Activated gamma-delta T cell treated with anti-CD3 and anti-CD28 coated beads, Interleukin-2, amount 50 U/mL, for 16 hours (primary cell): ENCODE data around the gene EYS.
"Not testable (repeated sequence)": the region's sequence is repeated elsewhere in the genome, so short reads cannot be mapped to it uniquely, and the experiment has no call there.

Source experiments
- DNase-seq: peaks from one replicate; pipeline ENCODE4 v3.0.0-alpha.2; 2020; ENCODE audit warnings: low read depth

EYS gene

GRCh38 chr6:64037427-64037826 lies 1669.6 kb downstream of the EYS start:
- no peak for DNase-seq

DNA sequence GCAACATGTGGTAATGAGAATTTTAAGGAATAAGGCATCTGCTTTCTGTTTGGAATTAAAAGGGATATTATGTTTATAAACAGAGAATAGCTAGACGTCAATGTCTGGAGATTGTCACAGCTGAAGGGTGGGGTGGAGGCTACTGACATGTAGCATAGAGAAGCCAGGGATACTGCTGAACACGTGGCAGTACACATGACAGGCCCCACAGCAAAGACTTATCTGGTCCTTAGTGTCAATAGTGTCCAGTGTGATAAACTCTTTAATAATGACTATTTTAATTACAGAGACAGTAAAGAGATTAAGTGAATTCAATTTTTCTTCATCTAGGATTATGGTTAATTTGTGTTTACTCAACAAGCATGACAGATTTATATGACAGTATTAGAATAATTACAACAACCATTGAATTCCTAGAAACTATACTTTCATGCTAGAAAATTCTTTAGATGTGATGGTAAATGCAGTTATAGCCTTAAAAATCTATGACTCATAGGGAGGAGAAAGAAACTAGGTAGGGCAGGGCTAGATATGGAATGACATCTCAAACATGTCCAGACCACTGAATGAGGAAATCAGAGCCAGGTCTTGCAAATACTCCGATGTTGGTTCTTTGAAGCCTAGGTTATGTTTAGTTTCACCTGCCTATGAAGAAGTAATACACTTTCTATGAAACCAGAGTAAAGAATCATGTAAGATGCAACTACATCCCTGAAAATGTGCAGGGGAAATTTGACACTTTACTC lies 1671.9 kb downstream of the EYS start:
- no peak for DNase-seq

GRCh38 chr6:64034291-64034690 lies 1672.7 kb downstream of the EYS start:
- no peak for DNase-seq

DNA sequence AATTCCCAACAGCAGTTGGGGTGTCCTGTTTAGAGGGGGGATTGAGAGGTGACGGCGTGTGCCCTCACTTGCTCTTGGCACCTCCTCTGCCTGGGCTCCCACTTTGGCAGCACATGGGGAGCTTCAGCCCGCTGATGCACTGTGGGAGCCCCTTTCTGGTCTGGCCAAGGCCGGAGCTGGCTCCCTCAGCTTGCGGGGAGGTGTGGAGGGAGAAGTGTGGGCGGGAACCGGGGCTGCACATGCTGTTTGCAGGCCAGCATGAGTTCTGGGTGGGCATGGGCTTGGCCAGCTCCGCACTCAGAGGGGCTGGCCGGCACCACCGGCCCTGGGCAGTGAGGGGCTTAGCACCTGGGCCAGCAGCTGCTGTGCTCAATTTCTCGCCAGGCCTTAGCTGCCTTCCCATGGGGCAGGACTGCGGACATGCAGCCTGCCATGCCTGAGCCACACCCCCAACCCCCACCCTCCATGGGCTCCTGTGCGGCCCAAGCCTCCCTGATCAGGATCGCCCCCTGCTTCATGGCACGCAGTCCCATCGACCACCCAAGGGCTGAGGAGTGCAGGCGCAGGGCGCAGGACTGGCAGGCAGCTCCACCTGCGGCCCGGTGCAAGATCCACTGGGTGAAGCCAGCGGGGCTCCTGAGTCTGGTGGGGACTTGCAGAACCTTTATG lies 1675.9 kb downstream of the EYS start:
- DNase-seq, result not testable (repeated sequence)

GRCh38 chr6:64023693-64024092 lies 1683.3 kb downstream of the EYS start:
- DNase-seq, result no peak

GRCh38 chr6:64014595-64014994 lies 1692.4 kb downstream of the EYS start:
- no peak for DNase-seq

DNA sequence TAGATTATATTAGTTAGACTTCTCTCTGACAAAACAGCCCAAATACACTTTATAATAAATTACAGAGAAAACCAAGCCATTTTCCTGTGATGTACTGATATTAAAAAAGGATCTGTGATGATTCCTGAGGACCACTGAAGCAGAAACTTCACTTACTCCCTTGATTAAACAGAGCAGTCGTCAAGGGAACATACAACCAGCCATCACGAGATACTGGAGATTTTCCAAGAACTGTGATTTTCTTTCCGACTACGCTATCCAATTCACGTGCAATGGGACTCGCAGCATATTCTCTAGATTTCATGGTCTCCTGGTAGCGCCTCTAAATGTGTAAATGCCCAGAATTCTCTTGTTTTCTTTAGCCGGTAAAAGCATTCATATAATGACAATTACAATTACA lies 1694.0 kb downstream of the EYS start:
- DNase-seq, result no peak

GRCh38 chr6:64012351-64013001 lies 1694.5 kb downstream of the EYS start:
- DNase-seq, result no peak

- DNase-seq, result no peak
Measured at GRCh38 chr6:64010666-64011065, 1696.4 kb downstream of the EYS start.

GRCh38 chr6:64010010-64010409 lies 1697.0 kb downstream of the EYS start:
- DNase-seq, result no peak

DNA sequence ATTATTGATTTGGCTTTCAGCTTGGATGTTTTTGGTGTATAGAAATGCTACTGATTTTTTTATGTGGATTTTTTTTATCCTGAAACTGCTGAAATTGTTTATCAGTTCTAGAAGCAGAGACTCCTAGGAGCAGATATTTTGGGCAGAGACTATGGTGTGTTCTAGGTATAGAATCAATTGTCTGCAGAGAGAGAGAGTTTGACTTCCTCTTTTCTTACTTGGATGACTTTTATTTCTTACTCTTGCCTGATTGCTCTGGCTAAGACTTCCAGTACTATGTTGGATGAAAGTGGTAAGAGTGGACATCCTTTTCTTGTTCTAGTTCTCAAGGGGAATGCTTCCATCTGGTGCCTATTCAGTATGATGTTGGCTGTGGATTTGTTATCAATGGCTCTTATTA lies 1700.8 kb downstream of the EYS start:
- no peak for DNase-seq

DNA sequence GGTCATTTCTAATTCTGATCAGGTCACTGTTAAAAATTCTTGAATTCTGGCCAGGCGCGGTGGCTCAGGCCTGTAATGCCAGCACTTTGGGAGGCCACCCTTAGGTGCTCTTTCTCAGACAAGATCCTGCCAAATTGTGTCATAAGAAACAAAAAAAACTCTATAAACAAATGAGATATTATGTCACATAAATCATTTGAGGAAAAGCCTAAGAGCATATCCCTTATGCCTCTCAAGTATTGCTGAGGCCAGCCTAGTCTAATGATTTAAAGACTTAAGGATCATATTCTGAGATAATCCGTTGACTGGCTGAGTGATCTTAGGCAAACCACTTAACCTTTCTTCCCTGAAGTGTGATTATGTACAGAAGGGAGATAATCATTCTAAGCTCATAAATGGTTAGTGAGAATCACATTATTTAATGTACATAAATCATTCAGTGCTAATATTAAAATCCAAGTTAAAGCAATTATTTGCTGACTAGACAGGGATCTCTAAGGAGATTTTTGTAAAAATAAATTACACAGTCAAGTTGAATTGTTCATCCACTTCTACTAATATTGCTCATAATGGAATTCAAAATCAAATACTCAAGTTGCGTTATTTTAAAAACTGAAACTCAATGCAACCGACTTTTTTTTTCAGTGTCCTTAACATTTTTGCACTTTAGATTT lies 1706.1 kb downstream of the EYS start:
- DNase-seq, result no peak

DNA sequence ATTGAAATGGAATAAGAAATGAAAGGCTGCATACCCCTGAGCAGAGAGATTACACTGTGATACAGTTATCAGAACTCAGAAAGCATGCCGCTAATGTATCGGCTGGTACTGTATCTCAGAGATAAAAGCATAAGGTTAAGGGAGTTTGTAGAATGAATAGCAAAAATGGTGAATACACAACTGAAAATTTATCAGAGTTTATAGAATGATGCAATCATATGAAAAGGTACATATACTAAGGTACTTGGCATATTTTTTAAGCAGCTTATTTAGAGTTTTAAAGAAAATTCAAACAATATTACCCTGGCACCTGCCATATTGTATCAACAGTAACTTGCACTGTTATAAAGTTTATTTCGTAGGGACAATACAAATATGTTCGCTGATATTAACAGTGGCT lies 1707.4 kb downstream of the EYS start:
- no peak for DNase-seq

DNA sequence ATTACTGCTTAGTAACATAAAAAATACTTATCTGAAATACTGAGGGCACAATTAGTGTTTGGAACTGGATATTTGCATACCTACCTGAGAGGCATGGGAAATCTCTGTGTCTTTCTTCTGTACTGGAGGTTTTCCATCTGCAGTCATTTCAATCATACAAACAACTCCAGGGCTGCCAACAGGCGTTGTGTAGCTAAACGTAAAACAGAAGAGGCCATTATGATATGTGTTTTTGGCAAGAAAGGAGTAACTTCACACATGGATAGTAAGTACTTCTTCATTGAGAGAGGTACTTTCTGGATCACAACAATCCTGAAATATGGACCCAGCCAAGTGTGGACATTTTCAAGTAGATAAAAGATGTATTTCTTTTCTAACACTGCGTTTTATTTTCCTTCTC lies 1708.0 kb downstream of the EYS start:
- DNase-seq, result no peak

DNA sequence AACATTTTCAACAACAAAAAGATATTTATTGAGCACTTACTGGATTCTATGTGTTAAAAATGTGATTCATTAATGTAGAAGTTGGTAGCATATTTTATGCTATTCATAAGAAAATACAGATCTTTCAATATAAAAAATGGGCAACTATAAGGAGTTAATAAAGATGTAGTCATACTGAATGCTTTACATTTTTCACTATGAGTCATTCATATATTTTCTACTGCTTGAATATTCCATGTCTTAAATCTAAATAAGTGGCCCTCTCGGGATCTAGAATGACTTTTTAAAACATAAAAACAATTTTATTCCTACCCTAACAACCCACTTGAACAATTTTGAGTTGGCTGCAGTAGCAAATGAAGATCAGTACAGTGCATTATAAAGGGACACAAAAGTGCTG lies 1709.3 kb downstream of the EYS start:
- no peak for DNase-seq

- DNase-seq, result no peak
Measured at GRCh38 chr6:63997221-63997620, 1709.8 kb downstream of the EYS start.

- no peak for DNase-seq
Measured at GRCh38 chr6:63985223-63985622, 1721.8 kb downstream of the EYS start.

DNA sequence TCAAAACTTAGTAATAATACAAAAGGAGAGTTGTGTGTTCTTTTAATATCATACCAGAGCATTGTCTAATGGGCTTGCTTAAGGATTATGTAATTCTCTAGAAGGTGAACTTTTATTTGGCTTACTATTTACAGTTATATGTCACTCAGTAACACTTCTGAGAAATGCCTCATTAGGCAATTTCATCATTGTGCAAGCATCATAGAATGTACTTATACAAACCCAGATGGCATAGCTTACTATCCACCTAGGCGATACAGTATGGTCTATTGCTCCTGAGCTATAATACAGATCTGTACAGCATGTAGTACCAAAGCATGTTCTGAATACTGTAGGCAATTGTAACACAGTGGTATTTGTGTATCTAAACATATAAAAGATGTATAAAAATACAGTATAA lies 1731.3 kb downstream of the EYS start:
- DNase-seq, result no peak

DNA sequence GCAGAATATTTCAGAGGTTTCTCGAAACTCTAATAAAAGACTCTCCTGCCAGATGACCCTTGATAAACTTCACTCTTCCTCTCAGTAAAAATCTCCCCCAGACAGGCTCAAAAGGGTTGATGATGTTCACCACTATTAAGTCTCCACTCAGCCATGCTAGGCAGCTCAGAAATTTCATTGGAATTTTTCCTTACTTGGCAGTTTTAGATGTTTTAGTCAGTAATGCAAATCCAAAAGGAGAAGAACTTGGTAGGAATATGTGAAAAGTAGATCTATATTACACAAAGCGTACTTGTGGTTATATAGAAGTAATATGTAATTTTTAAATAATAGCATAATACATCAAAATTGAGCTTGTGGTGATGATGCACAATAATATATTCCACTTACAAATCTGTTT lies 1738.4 kb downstream of the EYS start:
- no peak for DNase-seq

DNA sequence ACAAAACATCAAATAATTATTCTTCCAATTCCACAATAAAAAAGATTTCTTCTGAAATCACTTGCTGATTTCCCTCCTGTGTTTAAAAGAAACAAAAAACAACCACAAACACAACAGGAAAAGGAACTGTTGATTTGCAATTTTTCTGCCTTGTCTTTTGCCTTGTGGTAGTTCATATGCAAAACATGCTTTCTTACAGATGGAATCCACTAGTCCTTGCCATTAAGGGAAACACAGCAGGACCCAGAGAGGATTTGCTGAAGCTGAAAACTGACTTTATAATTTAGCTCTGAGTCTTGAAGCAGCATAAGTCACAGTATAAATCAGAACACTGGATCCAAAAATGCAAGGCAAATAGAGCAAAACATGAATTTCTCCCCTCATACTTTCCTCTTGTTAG lies 1742.7 kb downstream of the EYS start:
- no peak for DNase-seq

DNA sequence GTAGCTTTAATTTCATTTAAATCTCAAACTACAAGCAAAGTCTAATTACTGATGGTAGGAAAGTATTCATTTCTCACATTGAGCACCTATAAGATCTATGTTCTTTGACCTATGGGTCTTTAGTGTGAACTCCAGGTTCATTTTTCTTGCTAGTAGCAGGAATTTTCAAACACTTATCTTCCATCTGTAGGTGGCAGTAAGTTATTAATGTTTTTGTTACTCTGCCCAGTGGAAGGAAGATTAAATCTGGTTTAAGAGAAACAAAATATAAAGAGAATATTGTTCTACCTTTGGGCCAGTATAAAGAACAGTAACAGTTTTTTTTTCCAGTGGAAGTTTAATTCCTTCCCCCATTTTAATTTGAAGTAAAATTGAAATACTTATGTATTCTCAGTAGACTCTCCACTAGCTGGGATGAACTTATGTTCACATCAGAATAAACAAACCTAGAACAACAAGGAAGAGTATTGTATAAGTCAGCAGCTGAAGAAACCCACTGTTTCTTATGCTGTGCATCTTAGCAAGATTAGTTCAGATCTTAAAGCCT lies 1743.2 kb downstream of the EYS start:
- DNase-seq, result no peak

- not testable (repeated sequence) for DNase-seq
Measured at GRCh38 chr6:63953336-63954021, 1753.5 kb downstream of the EYS start.
